Panc1 (cell line): ENCODE measurements around the gene GID8. TPM values are rescaled to one million over a fixed set of nuclear protein-coding genes. Genes with fewer than 3 reads are reported as not detected.

Experiments used
- ATAC-seq: fragments of 200-7000 bp; cut with Tn5 transposase; 2 replicates; pipeline ENCODE4 v1.9.1; 2020; ENCODE audit warnings: mild to moderate bottlenecking, moderate library complexity
- BruUV-seq: library from RNA; stranded (reverse); fragments of 400-500 nt; replicated peaks from 2 replicates; lab custom pipeline; 2021; lab: Mats Ljungman, UMichigan
- CTCF ChIA-PET: fragments of 300-600 bp; sonication (Branson Sonifier 250); formaldehyde crosslinking; loops from one replicate; lab custom pipeline; 2022; ENCODE audit warnings: antibody characterized with exemption; lab: Charles Lee
- POLR2A ChIA-PET: fragments of 300-600 bp; sonication (Branson Sonifier 250); formaldehyde crosslinking; loops from one replicate; lab custom pipeline; 2022; ENCODE audit warnings: antibody characterized with exemption; lab: Charles Lee
- DNase-seq: peaks from one replicate; pipeline ENCODE4 v3.0.0-alpha.2; 2010; ENCODE audit warnings: low read depth, low spot score
- H3K27ac ChIP-seq: 2 replicates; pipeline ENCODE4 v1.5.1; 2011; ENCODE audit warnings: mild to moderate bottlenecking, low read length, inconsistent platforms
- H3K27me3 ChIP-seq: fragments of 200-500 bp; sonication (Bioruptor generic); 2 replicates; pipeline ENCODE4 v1.6.0; 2014; ENCODE audit warnings: low read length, inconsistent platforms; ENCODE audit not compliant: control insufficient read depth, insufficient read depth
- H3K36me3 ChIP-seq: fragments of 200-500 bp; sonication (Bioruptor generic); 2 replicates; pipeline ENCODE4 v1.5.1; 2014; ENCODE audit warnings: inconsistent platforms, mild to moderate bottlenecking, low read length, moderate library complexity; ENCODE audit not compliant: control insufficient read depth, insufficient read depth
- H3K4me1 ChIP-seq: 2 replicates; pipeline ENCODE4 v1.5.1; 2011; ENCODE audit warnings: inconsistent platforms, mild to moderate bottlenecking, low read length, moderate library complexity; ENCODE audit not compliant: control insufficient read depth, insufficient read depth
- H3K4me3 ChIP-seq, 2 experiments: 2 replicates each; pipeline ENCODE4 v1.5.1; 2011 to 2012; ENCODE audit warnings: low read depth in 2 of 2, low read length in 2 of 2, mild to moderate bottlenecking in 2 of 2, inconsistent platforms in 1 of 2, moderate library complexity in 1 of 2
- H3K9me3 ChIP-seq: fragments of 200-500 bp; sonication (Bioruptor generic); 2 replicates; pipeline ENCODE4 v1.5.1; 2014; ENCODE audit warnings: low read depth, mild to moderate bottlenecking, inconsistent platforms, low read length, moderate library complexity; ENCODE audit not compliant: control insufficient read depth, insufficient read depth
- CTCF ChIP-seq: fragments of 450-650 bp; IDR thresholded peaks from 2 replicates; pipeline ENCODE4 v1.5.1; 2017; ENCODE audit warnings: mild to moderate bottlenecking
- POLR2AphosphoS5 ChIP-seq: IDR thresholded peaks from 2 replicates; pipeline ENCODE4 v1.6.1; 2012; ENCODE audit warnings: mild to moderate bottlenecking, low read depth, low read length, moderate library complexity
- SIN3A ChIP-seq: IDR thresholded peaks from 2 replicates; pipeline ENCODE4 v1.6.1; 2012; ENCODE audit warnings: low read depth, mild to moderate bottlenecking, low read length, moderate library complexity, borderline replicate concordance; ENCODE audit not compliant: insufficient read depth
- TCF7L2 ChIP-seq: IDR thresholded peaks from 2 replicates; pipeline ENCODE4 v1.6.1; 2011; ENCODE audit warnings: mild to moderate bottlenecking, low read depth, low read length, inconsistent platforms
- in situ Hi-C: cut with HindIII; loops from 2 replicates; pipeline ENCODE4 v1.10.0; 2016; ENCODE audit warnings: low sequenced_read_pairs, low pct_unique_long_range_greater_than_20kb
- intact Hi-C: fragments of 100-400 bp; cut with micrococcal nuclease; formaldehyde crosslinking; loops from one replicate; pipeline ENCODE4 v1.10.0; 2022; ENCODE audit not compliant: unreplicated experiment
- total RNA-seq: library from RNA; stranded (reverse); gene quantifications from one replicate; pipeline ENCODE4 v1.2.1, GENCODE V29; 2021; ENCODE audit not compliant: unreplicated experiment
- TF ChIP-seq, protein P1 (sequence below), 2 experiments: IDR thresholded peaks; 2 replicates each; pipeline ENCODE4 v1.6.1; 2011 to 2012; ENCODE audit warnings: low read depth in 2 of 2, control low read depth in 1 of 2, low read length in 1 of 2, mild to moderate bottlenecking in 1 of 2, moderate library complexity in 1 of 2; ENCODE audit not compliant: insufficient read depth in 1 of 2

Gene GID8
- total RNA-seq, 1 experiment from 2014 or later: 37.3 TPM

- no TSS peak for BruUV-seq
- in situ Hi-C loops (no loop called here), intact Hi-C loops (no loop called here)
- no peaks in the 10 kb centered on the region for H3K36me3 ChIP-seq
- no peak for TF ChIP-seq SIN3A
- no peak for TF ChIP-seq TCF7L2
- no peak for TF ChIP-seq POLR2AphosphoS5
- TF ChIP-seq CTCF: no peak
- TF ChIP-seq, protein P1, sequence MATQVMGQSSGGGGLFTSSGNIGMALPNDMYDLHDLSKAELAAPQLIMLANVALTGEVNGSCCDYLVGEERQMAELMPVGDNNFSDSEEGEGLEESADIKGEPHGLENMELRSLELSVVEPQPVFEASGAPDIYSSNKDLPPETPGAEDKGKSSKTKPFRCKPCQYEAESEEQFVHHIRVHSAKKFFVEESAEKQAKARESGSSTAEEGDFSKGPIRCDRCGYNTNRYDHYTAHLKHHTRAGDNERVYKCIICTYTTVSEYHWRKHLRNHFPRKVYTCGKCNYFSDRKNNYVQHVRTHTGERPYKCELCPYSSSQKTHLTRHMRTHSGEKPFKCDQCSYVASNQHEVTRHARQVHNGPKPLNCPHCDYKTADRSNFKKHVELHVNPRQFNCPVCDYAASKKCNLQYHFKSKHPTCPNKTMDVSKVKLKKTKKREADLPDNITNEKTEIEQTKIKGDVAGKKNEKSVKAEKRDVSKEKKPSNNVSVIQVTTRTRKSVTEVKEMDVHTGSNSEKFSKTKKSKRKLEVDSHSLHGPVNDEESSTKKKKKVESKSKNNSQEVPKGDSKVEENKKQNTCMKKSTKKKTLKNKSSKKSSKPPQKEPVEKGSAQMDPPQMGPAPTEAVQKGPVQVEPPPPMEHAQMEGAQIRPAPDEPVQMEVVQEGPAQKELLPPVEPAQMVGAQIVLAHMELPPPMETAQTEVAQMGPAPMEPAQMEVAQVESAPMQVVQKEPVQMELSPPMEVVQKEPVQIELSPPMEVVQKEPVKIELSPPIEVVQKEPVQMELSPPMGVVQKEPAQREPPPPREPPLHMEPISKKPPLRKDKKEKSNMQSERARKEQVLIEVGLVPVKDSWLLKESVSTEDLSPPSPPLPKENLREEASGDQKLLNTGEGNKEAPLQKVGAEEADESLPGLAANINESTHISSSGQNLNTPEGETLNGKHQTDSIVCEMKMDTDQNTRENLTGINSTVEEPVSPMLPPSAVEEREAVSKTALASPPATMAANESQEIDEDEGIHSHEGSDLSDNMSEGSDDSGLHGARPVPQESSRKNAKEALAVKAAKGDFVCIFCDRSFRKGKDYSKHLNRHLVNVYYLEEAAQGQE (IDR thresholded peaks at IDR 0.05; ENCODE audit: insufficient read depth in 1 of 2, low read depth in 2 of 2, low read length in 1 of 2): no peak
- ATAC-seq (peak; percentile 36; the same call in 1 of the 2 replicates), DNase-seq (no peak)
- ChIA-PET CTCF (interaction anchor here (0.7 kb wide), 1 partner anchor 80 kb away, joined by 3 read pairs; no protein-coding TSS in a partner anchor), POLR2A (no interaction called here)
- H3K9me3 ChIP-seq: no peaks in the 10 kb centered on the region
- H3K27ac ChIP-seq: no peak overlapping the region
- H3K4me1 ChIP-seq: no peaks in the 10 kb centered on the region; the same call in 1 of the 2 replicates
- no peaks in the 10 kb centered on the region for H3K27me3 ChIP-seq
- no peak overlapping the region for H3K4me3 ChIP-seq
These were observed 32.6 kb downstream of the GID8 start for GRCh38 chr20:62970307-62971210.

- no peak for TF ChIP-seq POLR2AphosphoS5
- TF ChIP-seq SIN3A: no peak
- TF ChIP-seq, protein P1 (IDR thresholded peaks at IDR 0.05; ENCODE audit: insufficient read depth in 1 of 2, low read depth in 2 of 2, low read length in 1 of 2): no peak
- no peak for TF ChIP-seq TCF7L2
- TF ChIP-seq CTCF: no peak
- BruUV-seq: no TSS peak
- Histone ChIP-seq H3K27me3 (no peaks in the 10 kb centered on the region), H3K4me1 (no peaks in the 10 kb centered on the region; the same call in 1 of the 2 replicates), H3K27ac (no peak overlapping the region), H3K36me3 (no peaks in the 10 kb centered on the region), H3K4me3 (no peak overlapping the region), H3K9me3 (no peaks in the 10 kb centered on the region)
- CTCF ChIA-PET: interaction anchor here (0.7 kb wide), 1 partner anchor 81 kb away, joined by 3 read pairs; no protein-coding TSS in a partner anchor
- DNase-seq (no peak), ATAC-seq (no peak)
- POLR2A ChIA-PET: no interaction called here
- intact Hi-C loops: no loop called here
- in situ Hi-C loops: no loop called here
These were observed 33.4 kb downstream of the GID8 start for GRCh38 chr20:62971211-62971949.
